HepG2 (cell line): ENCODE data around the gene NOB1. TPM values are rescaled to one million over a fixed set of nuclear protein-coding genes. Genes with fewer than 3 reads are reported as not detected.

Source experiments
- BCL6 ChIP-seq: IDR thresholded peaks from 2 replicates; pipeline ENCODE4 v1.6.1; 2016; ENCODE audit warnings: missing genetic modification reagents, missing compliant biosample characterization
- EED ChIP-seq: sonication (generic); formaldehyde crosslinking; IDR thresholded peaks from 2 replicates; pipeline ENCODE4 v1.5.0; 2020; ENCODE audit warnings: mild to moderate bottlenecking, missing genetic modification reagents
- FOXA3 ChIP-seq: IDR thresholded peaks from 2 replicates; pipeline ENCODE4 v1.6.1; 2016; ENCODE audit warnings: missing genetic modification reagents, missing compliant biosample characterization
- FOXC1 ChIP-seq: sonication (generic); formaldehyde crosslinking; IDR thresholded peaks from 2 replicates; pipeline ENCODE4 v1.8.0; 2022; ENCODE audit warnings: mild to moderate bottlenecking, missing genetic modification reagents, borderline replicate concordance
- HMG20A ChIP-seq: IDR thresholded peaks from 2 replicates; pipeline ENCODE4 v1.6.1; 2016; ENCODE audit warnings: borderline replicate concordance
- HOXA3 ChIP-seq: sonication (generic); formaldehyde crosslinking; IDR thresholded peaks from 2 replicates; pipeline ENCODE4 v1.5.0; 2020; ENCODE audit warnings: missing genetic modification reagents
- IKZF1 ChIP-seq: fragments of 450-650 bp; IDR thresholded peaks from 2 replicates; pipeline ENCODE4 v1.7.1; 2016
- KDM5A ChIP-seq: fragments of 200-600 bp; sonication (generic); IDR thresholded peaks from 2 replicates; pipeline ENCODE4 v1.7.0; 2018; ENCODE audit warnings: antibody characterized with exemption, mild to moderate bottlenecking, low read length, borderline replicate concordance
- NFRKB ChIP-seq: fragments of 450-650 bp; IDR thresholded peaks from 2 replicates; pipeline ENCODE4 v1.6.1; 2017
- NR3C1 ChIP-seq: sonication (generic); formaldehyde crosslinking; IDR thresholded peaks from 2 replicates; pipeline ENCODE4 v1.4.0; 2020; ENCODE audit warnings: missing genetic modification reagents
- PRMT3 ChIP-seq: sonication (generic); formaldehyde crosslinking; IDR thresholded peaks from 2 replicates; pipeline ENCODE4 v1.8.1; 2022; ENCODE audit warnings: low read depth, mild to moderate bottlenecking, moderate library complexity, missing genetic modification reagents, borderline replicate concordance
- SATB2 ChIP-seq: sonication (generic); formaldehyde crosslinking; IDR thresholded peaks from 2 replicates; pipeline ENCODE4 v1.5.0; 2020; ENCODE audit warnings: missing genetic modification reagents
- SIX1 ChIP-seq: sonication (generic); formaldehyde crosslinking; IDR thresholded peaks from 2 replicates; pipeline ENCODE4 v1.4.0; 2020; ENCODE audit warnings: missing genetic modification reagents, borderline replicate concordance
- SMAD9 ChIP-seq: sonication (generic); formaldehyde crosslinking; IDR thresholded peaks from 2 replicates; pipeline ENCODE4 v1.5.1; 2020; ENCODE audit warnings: mild to moderate bottlenecking, missing genetic modification reagents
- TARDBP ChIP-seq: sonication (generic); formaldehyde crosslinking; IDR thresholded peaks from 2 replicates; pipeline ENCODE4 v1.8.0; 2022; ENCODE audit warnings: mild to moderate bottlenecking, missing genetic modification reagents
- TCF7L2 ChIP-seq: IDR thresholded peaks from 2 replicates; pipeline ENCODE4 v1.6.1; 2011; ENCODE audit warnings: mild to moderate bottlenecking, low read depth, low read length, moderate library complexity
- ZNF282 ChIP-seq: fragments of 450-650 bp; IDR thresholded peaks from 2 replicates; pipeline ENCODE4 v1.6.1; 2018; ENCODE audit not compliant: partially characterized antibody
- ZNF296 ChIP-seq: sonication (generic); formaldehyde crosslinking; conservative IDR thresholded peaks from 2 replicates; pipeline ENCODE4 v1.5.0; 2020; ENCODE audit warnings: mild to moderate bottlenecking, missing genetic modification reagents
- ZNF432 ChIP-seq: sonication (generic); formaldehyde crosslinking; IDR thresholded peaks from 2 replicates; pipeline ENCODE4 v1.5.0; 2020; ENCODE audit warnings: missing genetic modification reagents, mild to moderate bottlenecking, borderline replicate concordance
- ZNF558 ChIP-seq: sonication (generic); formaldehyde crosslinking; IDR thresholded peaks from 2 replicates; pipeline ENCODE4 v1.9.0; 2022; ENCODE audit warnings: mild to moderate bottlenecking, missing genetic modification reagents, borderline replicate concordance
- ZNF563 ChIP-seq: sonication (generic); formaldehyde crosslinking; IDR thresholded peaks from 2 replicates; pipeline ENCODE4 v1.8.0; 2022; ENCODE audit warnings: mild to moderate bottlenecking, moderate library complexity, missing genetic modification reagents
- ZNF564 ChIP-seq: sonication (generic); formaldehyde crosslinking; IDR thresholded peaks from 2 replicates; pipeline ENCODE4 v1.8.1; 2023; ENCODE audit warnings: mild to moderate bottlenecking, missing genetic modification reagents
- ZNF782 ChIP-seq: sonication (generic); formaldehyde crosslinking; IDR thresholded peaks from 2 replicates; pipeline ENCODE4 v1.4.0; 2020; ENCODE audit warnings: missing genetic modification reagents, mild to moderate bottlenecking, borderline replicate concordance
- polyA plus RNA-seq, 8 experiments: library from polyadenylated mRNA; depleted of rRNA in 3 of 8; stranded (reverse) in 7 of 8; unstranded in 1 of 8; fragments of >200 nt; fragmentation: Illumina TruSeq in 4 of 8; extraction: Trizol in 4 of 8; gene quantifications; 2 replicates each; pipeline versions ENCODE4 v1.2.1 to v1.2.3, GENCODE V29; 2011 to 2016; ENCODE audit warnings: low read depth in 4 of 8, missing spikeins in 1 of 8, mixed read lengths in 1 of 8; ENCODE audit not compliant: insufficient read depth in 1 of 8
- total RNA-seq, 5 experiments: library from RNA; depleted of rRNA; stranded (reverse); fragments of >200 nt; fragmentation: Illumina TruSeq; extraction: Trizol; gene quantifications; 2 replicates each; pipeline ENCODE4 v1.2.3, GENCODE V29; 2016; ENCODE audit warnings: low read depth in 1 of 5
- TF ChIP-seq, protein P1 (sequence below): sonication (generic); formaldehyde crosslinking; IDR thresholded peaks from 2 replicates; pipeline ENCODE4 v1.9.0; 2022; ENCODE audit warnings: missing genetic modification reagents, mild to moderate bottlenecking, borderline replicate concordance
- TF ChIP-seq, protein P2 (sequence below): IDR thresholded peaks from 2 replicates; pipeline ENCODE4 v1.6.1; 2016; ENCODE audit warnings: mild to moderate bottlenecking

NOB1 gene
- total and polyA plus RNA-seq, 2 of the 13 experiments (the other 11 are each of a cell fraction or from before 2014, with no cell fraction given), result 47.1 to 162 TPM

DNA sequence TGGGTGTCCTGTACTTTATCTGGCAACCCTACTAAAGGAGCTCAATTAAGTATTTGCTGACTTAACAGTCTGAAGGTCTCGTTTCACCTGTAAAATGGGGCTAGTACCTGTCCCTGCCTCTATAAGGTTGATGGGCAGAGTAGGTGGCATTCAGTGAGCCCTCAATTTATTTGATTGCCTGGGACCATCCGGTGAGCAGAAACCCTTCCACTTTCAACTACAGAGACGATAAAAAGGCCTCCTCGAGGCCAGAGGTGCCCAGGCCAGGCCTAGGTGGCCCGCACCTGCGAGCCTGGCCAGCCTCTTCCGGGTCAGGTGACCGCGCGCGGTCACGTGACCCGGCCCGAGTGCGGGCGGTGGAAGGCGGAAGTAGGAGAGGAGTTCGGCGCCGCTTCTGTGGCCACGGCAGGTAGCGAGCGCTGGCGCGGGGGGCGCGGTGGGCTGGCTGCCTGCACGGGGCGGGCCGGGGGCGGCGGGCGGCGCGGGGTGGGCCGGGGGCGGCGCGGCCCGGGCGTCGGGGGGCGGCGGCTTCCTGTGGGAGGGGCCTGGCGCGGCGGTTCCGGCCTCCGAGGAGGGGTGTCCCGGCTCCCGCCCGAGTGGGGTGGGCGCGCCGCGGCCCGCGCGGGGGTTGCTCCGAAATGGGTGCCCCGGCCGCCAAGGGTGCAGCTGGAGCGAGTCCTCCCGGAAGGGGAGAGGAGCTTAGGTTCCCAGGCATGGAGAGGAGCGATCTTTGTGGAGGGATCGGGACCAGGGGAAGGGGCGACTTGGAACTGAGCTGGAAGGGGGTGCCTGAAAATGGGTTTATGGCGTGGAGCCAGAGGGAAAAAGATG, 7.5 kb upstream of the NOB1 start, which contains the start of gene WWP2 (continued):
- TF ChIP-seq KDM5A (peak; percentile 78; the same call in 1 of the 2 replicates), ZNF432 (CRISPR knock-in tag) (no peak), ZNF558 (CRISPR knock-in tag) (peak; percentile 43; the same call in 1 of the 2 replicates), SATB2 (CRISPR knock-in tag) (0 out of 2 replicates have a peak, but pooled peaks have one; percentile 55), FOXA3 (CRISPR knock-in tag) (no peak), ZNF782 (CRISPR knock-in tag) (no peak), ZNF296 (CRISPR knock-in tag) (no peak), SIX1 (no peak; the same call in 1 of the 2 replicates), TCF7L2 (no peak), HMG20A (CRISPR knock-in tag) (no peak), BCL6 (CRISPR knock-in tag) (no peak), TARDBP (peak; percentile 70), ZNF563 (CRISPR knock-in tag) (peak; percentile 64), NR3C1 (CRISPR knock-in tag) (0 out of 2 replicates have a peak, but pooled peaks have one; percentile 76), EED (CRISPR knock-in tag) (0 out of 2 replicates have a peak, but pooled peaks have one; percentile 69), NFRKB (no peak), HOXA3 (CRISPR knock-in tag) (peak; percentile 91), ZNF282 (no peak), IKZF1 (no peak), SMAD9 (CRISPR knock-in tag) (no peak), ZNF564 (CRISPR knock-in tag) (no peak), FOXC1 (CRISPR knock-in tag) (no peak), PRMT3 (no peak)
- TF ChIP-seq, protein P1, sequence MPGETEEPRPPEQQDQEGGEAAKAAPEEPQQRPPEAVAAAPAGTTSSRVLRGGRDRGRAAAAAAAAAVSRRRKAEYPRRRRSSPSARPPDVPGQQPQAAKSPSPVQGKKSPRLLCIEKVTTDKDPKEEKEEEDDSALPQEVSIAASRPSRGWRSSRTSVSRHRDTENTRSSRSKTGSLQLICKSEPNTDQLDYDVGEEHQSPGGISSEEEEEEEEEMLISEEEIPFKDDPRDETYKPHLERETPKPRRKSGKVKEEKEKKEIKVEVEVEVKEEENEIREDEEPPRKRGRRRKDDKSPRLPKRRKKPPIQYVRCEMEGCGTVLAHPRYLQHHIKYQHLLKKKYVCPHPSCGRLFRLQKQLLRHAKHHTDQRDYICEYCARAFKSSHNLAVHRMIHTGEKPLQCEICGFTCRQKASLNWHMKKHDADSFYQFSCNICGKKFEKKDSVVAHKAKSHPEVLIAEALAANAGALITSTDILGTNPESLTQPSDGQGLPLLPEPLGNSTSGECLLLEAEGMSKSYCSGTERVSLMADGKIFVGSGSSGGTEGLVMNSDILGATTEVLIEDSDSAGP, result peak; percentile 47
- TF ChIP-seq, protein P2, sequence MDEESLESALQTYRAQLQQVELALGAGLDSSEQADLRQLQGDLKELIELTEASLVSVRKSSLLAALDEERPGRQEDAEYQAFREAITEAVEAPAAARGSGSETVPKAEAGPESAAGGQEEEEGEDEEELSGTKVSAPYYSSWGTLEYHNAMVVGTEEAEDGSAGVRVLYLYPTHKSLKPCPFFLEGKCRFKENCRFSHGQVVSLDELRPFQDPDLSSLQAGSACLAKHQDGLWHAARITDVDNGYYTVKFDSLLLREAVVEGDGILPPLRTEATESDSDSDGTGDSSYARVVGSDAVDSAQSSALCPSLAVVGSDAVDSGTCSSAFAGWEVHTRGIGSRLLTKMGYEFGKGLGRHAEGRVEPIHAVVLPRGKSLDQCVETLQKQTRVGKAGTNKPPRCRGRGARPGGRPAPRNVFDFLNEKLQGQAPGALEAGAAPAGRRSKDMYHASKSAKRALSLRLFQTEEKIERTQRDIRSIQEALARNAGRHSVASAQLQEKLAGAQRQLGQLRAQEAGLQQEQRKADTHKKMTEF (CRISPR knock-in tag), result peak; percentile 86
